Aorta (tissue), 5 donors: Measurements from ENCODE around the gene EXO5. TPM values are rescaled to one million over a fixed set of nuclear protein-coding genes. Genes with fewer than 3 reads are reported as not detected.
"Not testable (repeated sequence)": the region's sequence is repeated elsewhere in the genome, so short reads cannot be mapped to it uniquely, and the experiment has no call there.

Source experiments
- ATAC-seq: fragments of 200-7000 bp; cut with Tn5 transposase; one replicate; pipeline ENCODE4 v1.9.1; 2022; ENCODE audit warnings: moderate library complexity; ENCODE audit not compliant: low FRiP score
- DNase-seq, 2 donors: peaks; one replicate each; pipeline ENCODE4 v3.0.0-alpha.2; 2020
- H3K27ac ChIP-seq, 2 donors: one replicate each; pipeline ENCODE4 v1.5.1; 2013; ENCODE audit warnings: low read length in 2 of 2, mild to moderate bottlenecking in 2 of 2, moderate library complexity in 2 of 2, control low read depth in 1 of 2, inconsistent platforms in 1 of 2, low read depth in 1 of 2
- H3K27me3 ChIP-seq, 2 donors: one replicate each; pipeline ENCODE4 v1.6.1; 2013; ENCODE audit warnings: control low read depth in 1 of 2, low read length in 1 of 2, mild to moderate bottlenecking in 1 of 2, moderate library complexity in 1 of 2; ENCODE audit not compliant: insufficient read depth in 2 of 2, control insufficient read depth in 1 of 2
- H3K36me3 ChIP-seq, 2 donors: one replicate each; pipeline ENCODE4 v1.6.1; 2013; ENCODE audit warnings: control low read depth in 1 of 2, low read length in 1 of 2, mild to moderate bottlenecking in 1 of 2; ENCODE audit not compliant: insufficient read depth in 2 of 2, control insufficient read depth in 1 of 2
- H3K4me1 ChIP-seq, 2 donors: one replicate each; pipeline ENCODE4 v1.6.1; 2013; ENCODE audit warnings: low read length in 2 of 2, control low read depth in 1 of 2, mild to moderate bottlenecking in 1 of 2, moderate library complexity in 1 of 2; ENCODE audit not compliant: insufficient read depth in 2 of 2, control insufficient read depth in 1 of 2
- H3K4me3 ChIP-seq, 2 donors: one replicate each; pipeline ENCODE4 v1.5.1; 2013; ENCODE audit warnings: low read length in 2 of 2, control low read depth in 1 of 2, mild to moderate bottlenecking in 1 of 2
- H3K9me3 ChIP-seq: one replicate; pipeline ENCODE4 v1.6.1; 2013; ENCODE audit warnings: mild to moderate bottlenecking, low read length; ENCODE audit not compliant: control insufficient read depth
- WGBS, 2 donors: extraction: QIAGEN DNeasy Blood & Tissue Kit; methylation state at CpG; one replicate each; pipeline ENCODE4 v1.1.7; 2013; 5-methylcytosine and 5-hydroxymethylcytosine counted together
- intact Hi-C, 2 donors: fragments of 100-400 bp; cut with DNase I; formaldehyde crosslinking; loops; one replicate each; pipeline versions ENCODE4 v1.14.2 to v1.15.0; 2022
- polyA plus RNA-seq, 2 donors: library from polyadenylated mRNA; stranded (reverse); fragments of 200-250 nt; gene quantifications; one replicate each; pipeline ENCODE4 v1.2.3, GENCODE V29; 2013
- total RNA-seq, 2 donors: library from RNA; stranded (reverse); fragmentation: NEBNext Ultra II Directional; extraction: Animal tissue kit (Norgen Biotek cat#: 25700); gene quantifications; one replicate each; pipeline ENCODE4 v1.2.1, GENCODE V29; 2021
- donor health status: healthy with polysubstance abuse.
- donor health status: Bipolar disorder and iron deficiency.
- donor health status: DM: no; HTN: no; CAD: no.
- donor health status: DM: no; HTN: no; CAD: no.
- donor health status: DM: yes; HTN: yes; CAD: no.

The EXO5 gene
- total and polyA plus RNA-seq, 4 donors = 3.5 to 9.1 (median 6.1) TPM

DNA sequence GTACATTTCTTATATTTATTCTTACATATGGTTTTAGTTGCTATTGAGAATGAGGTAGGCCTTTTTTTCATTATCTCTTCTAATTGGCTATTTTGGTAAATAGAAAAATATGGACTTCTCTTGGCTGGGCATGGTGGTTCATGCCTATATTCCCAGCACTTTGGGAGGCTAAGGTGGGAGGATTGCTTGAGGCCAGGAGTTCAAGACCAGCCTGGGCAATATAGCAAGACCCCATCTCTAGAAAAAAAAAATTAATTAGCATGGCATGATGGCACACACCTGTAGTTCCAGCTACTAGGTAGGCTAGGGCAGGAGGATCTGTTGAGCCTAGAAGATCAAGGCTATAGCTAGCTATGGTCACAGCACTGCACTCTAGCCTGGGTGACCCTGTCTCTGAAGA, 26.0 kb downstream of the EXO5 start:
- H3K27ac ChIP-seq = no peak overlapping the region
- DNase-seq (no peak), ATAC-seq (no peak)
- no peak overlapping the region for H3K4me3 ChIP-seq
- no peaks in the 10 kb centered on the region for H3K9me3 ChIP-seq
- H3K36me3 ChIP-seq = no peaks in the 10 kb centered on the region
- H3K27me3 ChIP-seq = no peaks in the 10 kb centered on the region
- intact Hi-C loops = no loop called here
- peaks cover 0 to 2% of the 10 kb centered on the region in 2 donors for H3K4me1 ChIP-seq

DNA sequence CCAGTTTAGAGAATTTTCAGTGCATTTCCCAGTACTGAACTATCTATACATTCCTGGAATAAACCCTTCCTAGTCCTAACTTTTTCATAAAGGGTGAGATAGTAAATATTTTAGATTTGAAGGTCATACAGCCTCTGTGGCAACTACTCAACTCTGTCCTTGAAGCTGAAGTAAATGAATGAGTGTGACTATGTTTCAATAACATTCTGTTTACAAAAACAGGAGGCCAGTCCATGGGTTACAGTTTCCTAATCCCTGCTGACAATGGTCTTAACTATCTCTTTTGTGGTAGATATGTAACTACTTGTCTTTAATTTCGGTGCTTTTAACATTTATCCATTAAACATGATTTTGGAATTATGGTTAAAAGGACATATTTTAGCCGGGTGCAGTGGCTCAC, 27.2 kb downstream of the EXO5 start:
- no peak for ATAC-seq
- Histone ChIP-seq H3K4me3 (no peak overlapping the region), H3K4me1 (peaks cover 0 to 2% of the 10 kb centered on the region in 2 donors), H3K9me3 (no peaks in the 10 kb centered on the region), H3K36me3 (no peaks in the 10 kb centered on the region), H3K27ac (no peak overlapping the region), H3K27me3 (no peaks in the 10 kb centered on the region)
- DNase-seq = no peak
- 92 to 96% methylated on average over 2 of the region's 2 CpGs for WGBS, 2 donors
- intact Hi-C loops = no loop called here

DNA sequence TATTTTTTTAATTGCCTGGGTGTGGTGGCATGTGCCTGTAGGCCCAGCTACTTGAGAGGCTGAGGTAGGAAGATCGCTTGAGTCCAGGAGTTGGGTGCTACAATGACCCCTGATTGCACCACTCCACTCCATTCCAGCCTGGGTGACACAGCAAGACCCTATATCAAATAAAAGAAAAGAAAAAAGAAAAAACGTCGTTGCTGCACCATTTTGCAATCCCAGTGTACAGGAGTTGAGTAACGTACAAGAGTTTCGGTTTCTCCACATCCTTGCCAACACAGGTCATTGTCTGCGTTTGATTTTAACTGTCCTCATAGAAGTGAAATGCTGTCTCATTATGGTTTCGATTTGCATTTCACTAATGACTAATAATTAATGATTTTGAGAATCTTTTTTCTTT, 30.8 kb downstream of the EXO5 start:
- intact Hi-C loops = no loop called here
- DNase-seq (no peak), ATAC-seq (no peak)
- Histone ChIP-seq H3K9me3 (no peaks in the 10 kb centered on the region), H3K4me1 (no peaks in the 10 kb centered on the region), H3K4me3 (no peak overlapping the region), H3K27me3 (no peaks in the 10 kb centered on the region), H3K27ac (no peak overlapping the region), H3K36me3 (no peaks in the 10 kb centered on the region)
- 85 to 90% methylated on average over 7 of the region's 7 CpGs for WGBS, 2 donors

DNA sequence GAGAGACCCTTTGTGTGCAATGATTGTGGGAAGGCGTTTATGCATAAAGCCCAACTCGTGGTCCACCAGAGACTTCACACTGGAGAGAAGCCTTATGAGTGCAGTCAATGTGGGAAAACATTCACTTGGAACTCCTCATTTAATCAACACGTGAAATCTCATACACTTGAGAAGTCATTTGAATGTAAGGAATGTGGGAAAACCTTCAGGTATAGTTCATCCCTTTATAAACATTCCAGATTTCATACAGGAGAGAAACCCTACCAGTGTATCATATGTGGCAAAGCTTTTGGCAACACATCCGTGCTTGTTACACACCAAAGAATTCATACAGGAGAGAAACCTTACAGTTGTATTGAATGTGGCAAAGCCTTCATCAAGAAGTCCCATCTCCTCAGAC, 38.4 kb downstream of the EXO5 start:
- intact Hi-C loops = no loop called here
- WGBS, 2 donors = 96 to 97% methylated on average over 4 of the region's 4 CpGs
- no peaks in the 10 kb centered on the region for H3K27me3 ChIP-seq
- H3K27ac ChIP-seq = no peak overlapping the region
- DNase-seq = no peak
- ATAC-seq = no peak
- H3K4me3 ChIP-seq = no peak overlapping the region
- H3K4me1 ChIP-seq = no peaks in the 10 kb centered on the region
- peaks cover 2% of the 10 kb centered on the region for H3K9me3 ChIP-seq
- no peaks in the 10 kb centered on the region for H3K36me3 ChIP-seq

DNA sequence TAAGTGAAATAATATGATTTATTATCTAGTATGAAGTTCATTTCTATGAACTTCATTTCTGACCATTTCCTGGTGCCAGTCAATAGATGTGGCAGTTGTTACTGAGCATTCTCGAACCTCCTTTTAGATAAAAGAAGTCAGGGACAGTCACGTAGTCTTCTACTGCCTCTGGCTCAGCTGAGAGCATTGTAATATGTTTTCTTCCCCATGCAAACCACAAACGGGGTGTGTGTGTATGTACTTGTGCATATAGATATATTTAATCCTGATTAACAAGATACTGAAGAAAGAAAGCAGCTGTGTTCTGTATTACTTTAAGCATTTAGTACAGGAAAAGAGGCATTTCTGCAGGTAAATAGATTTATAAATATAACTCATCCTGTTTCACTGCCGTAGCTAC, 44.5 kb downstream of the EXO5 start:
- no peaks in the 10 kb centered on the region for H3K9me3 ChIP-seq
- no peak overlapping the region for H3K27ac ChIP-seq
- H3K27me3 ChIP-seq = no peaks in the 10 kb centered on the region
- no peaks in the 10 kb centered on the region for H3K36me3 ChIP-seq
- DNase-seq (no peak), ATAC-seq (no peak)
- intact Hi-C loops = no loop called here
- H3K4me1 ChIP-seq = no peaks in the 10 kb centered on the region
- H3K4me3 ChIP-seq = no peak overlapping the region
- WGBS, 2 donors = 71 to 74% methylated on average over 4 of the region's 4 CpGs

DNA sequence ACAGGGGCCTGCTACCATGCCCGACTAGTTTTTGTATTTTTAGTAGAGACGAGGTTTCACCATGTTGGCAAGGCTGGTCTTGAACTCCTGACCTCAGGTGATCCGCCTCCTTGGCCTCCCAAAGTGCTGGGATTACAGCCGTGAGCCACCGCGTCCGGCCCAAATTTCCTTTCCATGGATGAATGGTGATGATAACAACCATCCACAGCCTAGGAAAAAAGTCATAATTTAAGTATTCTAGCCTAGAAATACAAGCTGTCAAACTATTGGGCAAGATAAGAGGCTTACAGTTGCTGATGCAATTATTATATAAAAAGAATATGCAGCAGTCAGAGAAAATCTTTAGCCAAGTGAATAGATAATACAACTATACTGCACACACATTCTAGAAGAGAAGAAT, 46.2 kb downstream of the EXO5 start:
- DNase-seq, ATAC-seq, H3K27me3 ChIP-seq, H3K36me3 ChIP-seq, H3K4me1 ChIP-seq, H3K9me3 ChIP-seq, H3K4me3 ChIP-seq, intact Hi-C loops, H3K27ac ChIP-seq: not testable (repeated sequence)
- 63% methylated on average over 7 of the region's 7 CpGs for WGBS, 2 donors

DNA sequence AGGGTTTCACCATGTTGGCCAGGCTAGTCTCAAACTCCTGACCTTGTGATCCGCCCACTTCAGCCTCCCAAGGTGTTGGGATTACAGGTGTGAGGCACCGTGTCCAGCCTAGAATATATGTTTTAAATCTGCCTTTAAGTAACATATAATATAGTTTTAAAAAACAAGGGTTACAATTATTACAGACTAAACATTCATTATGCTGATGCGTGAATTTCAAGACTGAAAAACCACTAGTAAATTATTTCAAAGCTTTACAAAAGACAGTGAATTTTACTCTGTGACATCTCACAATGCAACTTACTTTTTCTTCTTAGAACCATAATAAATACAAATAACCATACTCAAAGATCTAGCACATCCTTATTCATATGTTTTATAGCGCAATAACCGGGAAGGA, 47.6 kb downstream of the EXO5 start:
- no peaks in the 10 kb centered on the region for H3K4me1 ChIP-seq
- whole genome bisulfite sequencing, 2 donors = 95% methylated on average over 5 of the region's 5 CpGs
- no peak for DNase-seq
- intact Hi-C loops = no loop called here
- H3K4me3 ChIP-seq = no peak overlapping the region
- ATAC-seq = no peak
- no peak overlapping the region for H3K27ac ChIP-seq
- H3K27me3 ChIP-seq = no peaks in the 10 kb centered on the region
- H3K36me3 ChIP-seq = no peaks in the 10 kb centered on the region
- no peaks in the 10 kb centered on the region for H3K9me3 ChIP-seq

DNA sequence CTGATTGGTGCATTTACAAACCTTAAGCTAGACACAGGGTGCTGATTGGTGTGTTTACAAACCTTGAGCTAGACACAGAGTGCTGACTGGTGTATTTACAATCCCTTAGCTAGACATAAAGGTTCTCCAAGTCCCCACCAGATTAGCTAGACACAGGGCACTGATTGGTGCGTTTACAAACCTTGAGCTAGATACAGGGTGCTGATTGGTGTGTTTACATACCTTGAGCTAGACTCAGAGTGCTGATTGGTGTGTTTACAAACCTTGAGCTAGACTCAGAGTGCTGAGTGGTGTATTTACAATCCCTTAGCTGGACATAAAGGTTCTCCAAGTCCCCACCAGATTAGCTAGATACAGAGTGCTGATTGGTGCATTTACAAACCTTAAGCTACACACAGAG, 49.7 kb downstream of the EXO5 start:
- H3K27ac ChIP-seq, DNase-seq, H3K27me3 ChIP-seq, ATAC-seq, H3K36me3 ChIP-seq, H3K4me1 ChIP-seq, H3K9me3 ChIP-seq, intact Hi-C loops, H3K4me3 ChIP-seq: not testable (repeated sequence)
- WGBS, 2 donors = 92 to 96% methylated on average over 1 of the region's 1 CpG

DNA sequence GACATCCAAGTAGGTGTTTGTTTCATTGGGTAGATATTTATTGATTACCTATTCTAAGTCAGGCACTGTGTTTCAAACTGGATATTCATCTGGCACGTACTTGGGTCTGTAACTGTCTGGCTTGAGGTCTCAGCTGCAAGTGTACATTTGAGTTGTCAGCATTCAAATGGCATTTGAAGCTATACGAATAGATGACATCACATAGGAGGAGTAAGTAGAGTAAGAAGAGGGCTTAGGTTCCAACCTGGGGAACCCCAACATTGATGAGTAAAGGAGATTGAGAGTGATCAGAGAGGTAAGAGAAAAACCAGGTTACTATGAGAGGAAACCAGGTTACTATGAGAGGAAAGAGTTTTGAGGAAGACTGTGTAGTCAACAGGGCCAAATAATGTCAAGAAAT, 53.6 kb downstream of the EXO5 start:
- Histone ChIP-seq H3K27me3 (no peaks in the 10 kb centered on the region), H3K4me1 (no peaks in the 10 kb centered on the region), H3K36me3 (no peaks in the 10 kb centered on the region), H3K27ac (no peak overlapping the region), H3K9me3 (no peaks in the 10 kb centered on the region), H3K4me3 (no peak overlapping the region)
- ATAC-seq (no peak), DNase-seq (no peak)
- 76 to 89% methylated on average over 2 of the region's 2 CpGs for WGBS, 2 donors
- intact Hi-C loops = no loop called here
